Brain microvascular endothelial cell (primary cell): ENCODE data around the gene PCDHGB3.
"Not testable (repeated sequence)": the region's sequence is repeated elsewhere in the genome, so short reads cannot be mapped to it uniquely, and the experiment has no call there.

Source experiments
- DNase-seq: peaks from one replicate; pipeline ENCODE4 v3.0.0-alpha.2; 2020
- H3K27ac ChIP-seq: fragments of 250-450 bp; sonication (Bioruptor Pico); 2 replicates; pipeline ENCODE4 v1.5.1; 2020; ENCODE audit warnings: mild to moderate bottlenecking, moderate library complexity
- H3K27me3 ChIP-seq: fragments of 250-450 bp; sonication (Bioruptor Pico); replicated peaks from 2 replicates; pipeline ENCODE4 v1.5.1; 2020; ENCODE audit warnings: mild to moderate bottlenecking
- H3K36me3 ChIP-seq: fragments of 250-450 bp; sonication (Bioruptor Pico); replicated peaks from 2 replicates; pipeline ENCODE4 v1.5.1; 2020; ENCODE audit warnings: mild to moderate bottlenecking
- H3K4me3 ChIP-seq: 2 replicates; pipeline ENCODE4 v1.5.1; 2011; ENCODE audit warnings: low read depth, mild to moderate bottlenecking, control low read depth, low read length, moderate library complexity
- CTCF ChIP-seq: IDR thresholded peaks from 2 replicates; pipeline ENCODE4 v1.5.1; 2011; ENCODE audit warnings: low read depth, mild to moderate bottlenecking, moderate library complexity, low read length, control low read depth, inconsistent platforms; ENCODE audit errors: missing control alignments
- in situ Hi-C: cut with HindIII; loops from 2 replicates; pipeline ENCODE4 v1.10.0; 2017; ENCODE audit warnings: low sequenced_read_pairs, low pct_ligation_motif_present

Gene PCDHGB3

GRCh38 chr5:141371572-141372475, 1.8 kb downstream of the PCDHGB3 start:
- no peak for TF ChIP-seq CTCF
- in situ Hi-C loops = no loop called here
- Histone ChIP-seq H3K27ac (no peak overlapping the region), H3K27me3 (no peaks in the 10 kb centered on the region), H3K36me3 (no peaks in the 10 kb centered on the region), H3K4me3 (no peak overlapping the region)
- no peak for DNase-seq

GRCh38 chr5:141373673-141374317, 3.8 kb downstream of the PCDHGB3 start, which contains the start of gene PCDHGA6:
Gene PCDHGA6, plus strand, starts transcription at chr5:141373891. Its CDS starts 193 bp downstream, at chr5:141374084.
- DNase-seq = no peak
- in situ Hi-C loops = no loop called here
- Histone ChIP-seq H3K27me3 (no peaks in the 10 kb centered on the region), H3K4me3 (peak within 1 kb of the TSS; percentile 43), H3K27ac (no peak within 1 kb of the TSS), H3K36me3 (no peaks in the 10 kb centered on the region)
- peak; percentile 58 for TF ChIP-seq CTCF

- no peak for DNase-seq
- Histone ChIP-seq H3K4me3 (no peak overlapping the region), H3K27me3 (no peaks in the 10 kb centered on the region), H3K36me3 (no peaks in the 10 kb centered on the region), H3K27ac (no peak overlapping the region)
- no peak for TF ChIP-seq CTCF
- in situ Hi-C loops = no loop called here
These were observed 4.6 kb downstream of the PCDHGB3 start for GRCh38 chr5:141374627-141375026.

GRCh38 chr5:141375444-141376155, 5.6 kb downstream of the PCDHGB3 start:
- DNase-seq, H3K4me3 ChIP-seq, H3K27me3 ChIP-seq, H3K27ac ChIP-seq, H3K36me3 ChIP-seq, in situ Hi-C loops: not testable (repeated sequence)

GRCh38 chr5:141382469-141383294, 12.6 kb downstream of the PCDHGB3 start, which contains the start of gene PCDHGA7:
Gene PCDHGA7, plus strand, starts transcription at chr5:141382742. Its CDS starts 158 bp downstream, at chr5:141382900.
- peak; percentile 58 for TF ChIP-seq CTCF
- Histone ChIP-seq H3K4me3 (peak within 1 kb of the TSS; percentile 58), H3K36me3 (no peaks in the 10 kb centered on the region), H3K27me3 (no peaks in the 10 kb centered on the region), H3K27ac (no peak within 1 kb of the TSS)
- peak; percentile 32 for DNase-seq
- in situ Hi-C loops = no loop called here
